Forelimb muscle (tissue), 1 donor: Measurements from ENCODE around the gene TBC1D5. TPM values are rescaled to one million over a fixed set of nuclear protein-coding genes. Genes with fewer than 3 reads are reported as not detected.

Experiments used
- DNase-seq: peaks from one replicate; pipeline ENCODE4 v3.0.0-alpha.2; 2013; ENCODE audit warnings: low read depth
- polyA plus RNA-seq: library from polyadenylated mRNA; unstranded; fragments of 120-200 nt; gene quantifications from one replicate; pipeline ENCODE4 v1.2.1, GENCODE V29; 2013; ENCODE audit not compliant: insufficient read length

The TBC1D5 gene
- polyA plus RNA-seq, 1 donor = 23.4 TPM

DNA sequence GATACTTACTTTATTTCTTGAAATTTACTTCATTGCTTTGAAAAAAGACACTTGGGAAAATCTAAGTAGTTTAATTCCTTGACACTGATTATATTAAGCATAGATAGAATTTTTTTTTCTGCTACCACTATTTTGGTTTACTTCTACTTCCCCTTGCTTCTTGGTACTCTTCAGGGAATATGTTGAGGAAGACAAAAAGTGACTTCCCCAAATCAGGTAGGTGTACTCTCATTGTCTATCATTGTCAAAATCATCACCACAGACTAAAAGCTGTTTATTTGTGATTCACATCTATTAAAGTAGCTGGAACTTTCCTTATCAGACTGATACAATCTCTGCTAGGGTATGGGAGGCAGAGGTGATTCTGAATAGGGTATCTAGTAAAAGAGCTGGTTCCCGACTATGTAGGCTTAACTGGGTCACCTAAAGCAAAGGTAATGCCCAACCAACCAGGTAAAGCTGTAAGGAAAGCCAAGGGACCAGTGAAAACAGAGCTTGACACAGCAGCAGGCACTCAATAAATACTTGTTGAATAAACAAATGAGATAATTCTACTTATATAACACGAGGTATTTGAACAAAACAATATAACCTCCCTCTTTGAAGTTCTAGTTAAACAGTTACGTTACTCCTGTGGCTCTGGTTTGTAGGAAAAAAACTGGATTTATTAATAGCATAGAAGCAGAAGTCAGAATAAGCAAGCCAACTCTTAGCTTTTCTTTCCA lies 510.7 kb downstream of the TBC1D5 start:
- DNase-seq = no peak

GRCh38 chr3:17227472-17227871 lies 515.0 kb downstream of the TBC1D5 start:
- no peak for DNase-seq

GRCh38 chr3:17221529-17221928 lies 520.9 kb downstream of the TBC1D5 start:
- DNase-seq = no peak

GRCh38 chr3:17219593-17219992 lies 522.8 kb downstream of the TBC1D5 start:
- DNase-seq = no peak

DNA sequence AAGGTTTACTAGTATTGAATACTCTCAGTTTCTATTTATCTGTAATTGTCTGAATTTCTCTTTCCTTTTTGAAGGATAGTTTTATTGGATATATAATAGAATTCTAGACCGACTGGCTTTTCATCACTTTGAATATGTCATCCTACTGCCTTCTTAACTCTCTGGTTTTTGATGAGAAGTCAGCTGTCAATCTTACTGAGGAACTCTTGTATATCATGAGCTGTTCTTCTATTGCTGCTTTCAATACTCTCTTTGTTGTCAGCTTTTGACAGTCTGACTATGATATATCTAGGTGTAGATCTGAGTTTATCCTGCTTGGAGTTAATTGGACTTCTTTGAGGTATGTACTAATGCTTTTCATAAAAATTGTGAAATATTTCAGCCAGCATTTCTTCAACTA lies 523.8 kb downstream of the TBC1D5 start:
- DNase-seq = no peak

- DNase-seq = no peak
These were observed 524.8 kb downstream of the TBC1D5 start for GRCh38 chr3:17217588-17217987.

GRCh38 chr3:17213102-17213501 lies 529.3 kb downstream of the TBC1D5 start:
- no peak for DNase-seq

DNA sequence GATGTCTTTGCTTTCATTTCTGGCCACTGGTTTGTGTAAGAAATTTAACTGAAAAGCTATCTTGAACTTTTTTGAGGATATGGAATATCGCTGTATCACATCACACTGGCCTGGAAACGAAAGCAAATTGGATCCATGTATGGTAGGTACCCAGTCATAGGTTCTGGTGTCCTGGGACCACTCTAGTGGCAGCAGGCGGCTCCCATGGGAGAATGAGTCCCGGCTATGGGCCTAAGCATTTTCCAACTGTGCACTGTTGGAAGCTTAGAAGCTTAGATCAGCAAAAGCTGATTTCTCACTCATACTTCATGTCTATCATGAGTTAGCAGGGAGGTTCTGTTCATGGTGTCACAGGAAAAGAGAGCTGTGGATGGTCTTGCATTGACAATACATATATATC lies 534.5 kb downstream of the TBC1D5 start:
- DNase-seq = no peak

DNA sequence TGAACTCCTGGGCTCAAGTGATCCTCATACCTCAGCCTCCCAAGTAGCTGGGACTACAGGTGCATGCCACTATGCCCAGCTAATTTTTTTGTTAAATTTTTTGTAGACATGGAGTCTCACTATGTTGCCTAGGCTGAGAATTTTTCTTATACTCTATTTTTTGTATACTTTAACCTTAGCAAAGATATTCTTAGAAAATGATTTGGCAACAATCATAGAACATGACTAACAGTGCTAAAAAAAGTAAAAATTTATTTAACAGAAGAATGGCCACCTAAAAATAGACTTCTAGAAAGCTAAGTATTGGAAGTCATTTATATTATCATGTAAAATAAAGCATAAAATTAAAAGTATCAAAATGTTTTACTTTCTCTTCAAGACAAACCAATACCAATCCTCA lies 535.4 kb downstream of the TBC1D5 start:
- DNase-seq = no peak

DNA sequence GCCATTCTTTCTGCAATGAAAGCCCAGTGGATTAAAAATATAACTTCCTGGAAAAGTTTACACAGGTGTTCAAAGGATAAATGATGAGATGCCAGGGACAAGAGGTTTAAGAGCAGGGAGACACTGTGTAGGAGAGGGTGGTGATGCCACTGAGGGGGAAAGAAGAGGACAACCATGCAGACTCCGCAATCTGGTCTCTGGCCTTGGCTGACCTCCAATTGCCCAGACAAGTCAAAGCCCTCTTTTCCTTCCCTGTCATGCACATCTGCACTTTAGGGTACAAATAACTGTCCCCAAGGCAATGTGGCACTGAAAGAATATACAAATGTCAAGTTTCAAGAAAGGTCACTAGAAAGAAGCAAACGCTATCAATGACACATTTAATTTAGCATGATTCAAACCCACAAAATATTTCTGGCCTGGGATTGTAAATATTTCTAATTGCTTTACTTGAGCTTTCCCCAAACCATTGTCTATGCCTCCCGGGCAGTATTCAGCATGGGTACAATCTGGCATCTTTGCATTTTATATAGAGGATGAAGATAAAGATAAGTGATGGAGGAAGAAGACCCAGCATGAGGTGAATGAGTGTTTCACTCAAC lies 538.3 kb downstream of the TBC1D5 start:
- DNase-seq = no peak

DNA sequence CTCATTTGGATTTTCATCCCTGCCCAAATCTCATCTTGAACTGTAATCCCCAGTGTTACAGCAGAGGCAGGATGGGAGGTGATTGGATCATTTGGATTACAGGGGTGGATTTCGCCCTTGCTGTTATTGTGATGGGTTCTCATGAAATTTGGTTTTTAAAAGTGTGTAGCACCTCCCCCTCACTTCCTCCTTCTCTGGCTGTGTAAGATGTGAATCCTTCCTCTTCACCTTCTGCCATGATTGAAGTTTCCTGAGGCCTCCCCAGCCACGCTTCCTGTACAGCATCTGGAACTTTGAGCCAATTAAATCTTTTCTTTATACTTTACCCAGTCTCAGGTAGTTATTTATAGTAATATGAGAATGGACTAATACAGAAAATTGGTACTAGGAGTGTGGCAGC lies 540.9 kb downstream of the TBC1D5 start:
- DNase-seq = no peak

- no peak for DNase-seq
These were observed 546.4 kb downstream of the TBC1D5 start for GRCh38 chr3:17195856-17196604.

GRCh38 chr3:17195192-17195611 lies 547.2 kb downstream of the TBC1D5 start:
- no peak for DNase-seq

DNA sequence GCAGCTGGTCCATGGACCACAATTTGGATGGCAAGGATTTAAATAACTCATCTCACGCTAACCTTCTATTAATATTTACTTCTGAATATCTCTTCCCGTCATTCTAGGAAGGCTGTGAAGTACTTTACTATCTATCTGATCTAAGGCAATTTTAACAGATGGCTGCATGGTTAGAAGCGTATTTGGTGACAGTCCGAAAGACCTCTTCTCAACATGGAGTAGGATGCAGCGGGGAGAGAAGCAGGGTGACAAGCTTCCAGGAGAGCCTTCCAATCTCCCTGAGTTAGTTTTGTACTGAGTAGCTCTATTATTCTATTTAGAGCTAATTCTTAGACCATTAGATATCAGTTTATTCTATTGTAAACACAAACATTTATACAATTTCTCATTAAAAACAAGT lies 548.3 kb downstream of the TBC1D5 start:
- DNase-seq = no peak

- DNase-seq = no peak
These were observed 549.4 kb downstream of the TBC1D5 start for GRCh38 chr3:17192995-17193394.

- DNase-seq = no peak
These were observed 551.9 kb downstream of the TBC1D5 start for GRCh38 chr3:17190353-17191078.

- no peak for DNase-seq
These were observed 554.1 kb downstream of the TBC1D5 start for GRCh38 chr3:17188378-17188777.

DNA sequence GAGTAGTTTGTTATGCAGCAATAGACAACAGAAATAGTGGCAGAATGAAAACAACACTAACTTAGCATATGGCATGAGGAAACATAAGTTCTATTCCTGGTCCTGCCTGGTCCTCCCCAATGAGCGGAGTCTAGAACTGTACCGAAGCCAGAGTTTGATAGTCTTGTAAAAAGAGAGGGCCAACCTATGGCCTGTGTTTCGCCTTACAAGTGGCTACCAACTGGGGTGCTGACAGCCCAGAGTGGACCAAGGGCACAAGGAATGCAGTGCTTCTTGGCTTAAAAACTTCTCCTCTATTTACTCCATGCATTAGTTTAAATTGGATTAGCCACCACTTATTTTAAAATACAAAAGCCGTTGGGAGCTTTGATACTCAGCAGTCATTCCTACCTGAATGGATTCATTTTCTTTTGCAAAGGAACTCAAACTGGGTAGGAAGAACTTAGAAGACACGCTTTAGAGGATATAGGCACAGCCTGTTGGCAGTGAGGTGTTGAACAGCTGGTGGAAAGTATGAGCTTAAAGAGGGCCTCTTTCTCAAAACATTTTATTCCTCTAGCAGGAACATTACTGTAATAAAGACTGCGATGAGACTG lies 554.7 kb downstream of the TBC1D5 start:
- no peak for DNase-seq

DNA sequence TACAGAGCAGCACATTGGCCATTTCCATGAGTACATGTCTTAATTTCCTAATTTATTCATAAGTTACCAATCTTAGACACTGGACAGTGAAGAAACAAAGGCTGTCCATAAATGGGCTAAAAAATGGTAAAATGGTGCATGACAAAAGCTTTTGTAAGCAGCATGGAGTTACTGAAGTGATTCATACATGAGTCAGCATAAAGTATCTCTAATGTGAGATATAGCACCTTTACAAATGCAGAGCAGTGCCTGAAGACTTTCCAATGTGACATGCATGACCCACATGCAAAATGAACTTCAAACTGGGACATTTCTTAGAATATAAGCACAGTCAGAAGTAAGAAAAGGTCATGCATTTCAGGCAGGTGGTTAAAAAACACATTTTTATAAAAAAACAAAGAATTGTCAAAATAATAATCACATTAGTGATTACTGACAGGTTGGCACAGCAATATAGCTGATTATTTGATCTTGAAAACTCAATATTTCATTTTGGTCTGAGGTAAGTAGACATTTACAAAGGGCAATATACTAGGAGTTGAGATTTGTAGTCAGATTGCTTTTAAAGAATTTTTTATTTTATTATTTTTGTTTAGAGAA lies 558.4 kb downstream of the TBC1D5 start:
- DNase-seq = no peak

GRCh38 chr3:17182166-17182565 lies 560.3 kb downstream of the TBC1D5 start:
- DNase-seq = no peak

- DNase-seq = no peak
These were observed 561.0 kb downstream of the TBC1D5 start for GRCh38 chr3:17181413-17181907.
